Measurements from ENCODE around the gene SH3BP5. TPM values are rescaled to one million over a fixed set of nuclear protein-coding genes. Genes with fewer than 3 reads are reported as not detected.

The SH3BP5 gene
- total RNA-seq, 1 donor from 2014 or later = 5.2 TPM

GRCh38 chr3:15276028-15276724 is 56.2 kb downstream of the SH3BP5 start:
- Mint-ChIP-seq H3K36me3 (ENCODE audit: low read depth) (no peaks in the 10 kb centered on the region), H3K4me3 (no peak overlapping the region), H3K27ac (ENCODE audit: unreplicated experiment) (no peak overlapping the region), H3K9me3 (no peaks in the 10 kb centered on the region), H3K27me3 (ENCODE audit: low read depth) (no peaks in the 10 kb centered on the region), H3K4me1 (no peaks in the 10 kb centered on the region)
- no peak for TF ChIP-seq CTCF (conservative IDR thresholded peaks at IDR 0.05)
- no peak for DNase-seq (ENCODE audit: low read depth, low spot score)

- Mint-ChIP-seq H3K4me3 (no peak overlapping the region), H3K27ac (ENCODE audit: unreplicated experiment) (no peak overlapping the region), H3K27me3 (ENCODE audit: low read depth) (no peaks in the 10 kb centered on the region), H3K9me3 (no peaks in the 10 kb centered on the region), H3K36me3 (ENCODE audit: low read depth) (no peaks in the 10 kb centered on the region), H3K4me1 (peaks cover 5% of the 10 kb centered on the region)
- no peak for DNase-seq (ENCODE audit: low read depth, low spot score)
- no peak for TF ChIP-seq CTCF (conservative IDR thresholded peaks at IDR 0.05)
Observed at GRCh38 chr3:15273227-15273626, 59.2 kb downstream of the SH3BP5 start.

- no peaks in the 10 kb centered on the region for H3K27me3 Mint-ChIP-seq (ENCODE audit: low read depth)
- peaks cover 5% of the 10 kb centered on the region for H3K4me1 Mint-ChIP-seq
- TF ChIP-seq CTCF (conservative IDR thresholded peaks at IDR 0.05) = no peak
- H3K4me3 Mint-ChIP-seq = no peak overlapping the region
- H3K36me3 Mint-ChIP-seq (ENCODE audit: low read depth) = no peaks in the 10 kb centered on the region
- no peak for DNase-seq (ENCODE audit: low read depth, low spot score)
- no peaks in the 10 kb centered on the region for H3K9me3 Mint-ChIP-seq
- no peak overlapping the region for H3K27ac Mint-ChIP-seq (ENCODE audit: unreplicated experiment)
Observed at GRCh38 chr3:15272426-15273196, 59.8 kb downstream of the SH3BP5 start.

GRCh38 chr3:15271785-15272381 is 60.5 kb downstream of the SH3BP5 start:
- H3K27me3 Mint-ChIP-seq (ENCODE audit: low read depth) = no peaks in the 10 kb centered on the region
- peaks cover 5% of the 10 kb centered on the region for H3K4me1 Mint-ChIP-seq
- no peak for TF ChIP-seq CTCF (conservative IDR thresholded peaks at IDR 0.05)
- H3K36me3 Mint-ChIP-seq (ENCODE audit: low read depth) = no peaks in the 10 kb centered on the region
- no peaks in the 10 kb centered on the region for H3K9me3 Mint-ChIP-seq
- no peak overlapping the region for H3K4me3 Mint-ChIP-seq
- H3K27ac Mint-ChIP-seq (ENCODE audit: unreplicated experiment) = no peak overlapping the region
- DNase-seq (ENCODE audit: low read depth, low spot score) = no peak

GRCh38 chr3:15271030-15271429 is 61.4 kb downstream of the SH3BP5 start:
- no peaks in the 10 kb centered on the region for H3K36me3 Mint-ChIP-seq (ENCODE audit: low read depth)
- no peak for TF ChIP-seq CTCF (conservative IDR thresholded peaks at IDR 0.05)

More at GRCh38 chr3:15271030-15271429, 61.4 kb downstream of the SH3BP5 start:
- H3K27ac Mint-ChIP-seq (ENCODE audit: unreplicated experiment) = no peak overlapping the region
- no peaks in the 10 kb centered on the region for H3K27me3 Mint-ChIP-seq (ENCODE audit: low read depth)
- H3K4me3 Mint-ChIP-seq = no peak overlapping the region
- no peak for DNase-seq (ENCODE audit: low read depth, low spot score)
- H3K9me3 Mint-ChIP-seq = no peaks in the 10 kb centered on the region
- peaks cover 5% of the 10 kb centered on the region for H3K4me1 Mint-ChIP-seq
